IMR-90 (cell line): ENCODE results near the gene FBXW8. TPM values are rescaled to one million over a fixed set of nuclear protein-coding genes. Genes with fewer than 3 reads are reported as not detected.

Experiments used
- ATAC-seq: fragments of 200-7000 bp; cut with Tn5 transposase; 2 replicates; pipeline ENCODE4 v1.9.1; 2020; ENCODE audit warnings: low read depth, mild to moderate bottlenecking, moderate library complexity
- BruUV-seq: library from RNA; stranded (reverse); fragments of 400-500 nt; replicated peaks from 2 replicates; lab custom pipeline; 2021; lab: Mats Ljungman, UMichigan
- CTCF ChIA-PET: fragments of 300-600 bp; formaldehyde crosslinking; extraction: SDS; loops from one replicate; lab custom pipeline; 2021; ENCODE audit warnings: antibody characterized with exemption; lab: Yijun Ruan, JAX
- POLR2A ChIA-PET: fragments of 300-600 bp; sonication (Branson Sonifier 250); formaldehyde crosslinking; loops from one replicate; lab custom pipeline; 2022; ENCODE audit warnings: antibody characterized with exemption; ENCODE audit not compliant: unreplicated experiment; lab: Charles Lee
- DNase-seq: peaks from one replicate; pipeline ENCODE4 v3.0.0; 2013
- H2AFZ ChIP-seq: replicated peaks from 2 replicates; pipeline ENCODE3; 2013; ENCODE audit warnings: low read length, mild to moderate bottlenecking; ENCODE audit not compliant: poor library complexity
- H2AK5ac ChIP-seq: 2 replicates; pipeline ENCODE4 v1.6.1; 2013; ENCODE audit warnings: low read depth, low read length, inconsistent platforms
- H2AK9ac ChIP-seq: replicated peaks from 2 replicates; pipeline ENCODE3; 2013; ENCODE audit warnings: mild to moderate bottlenecking, low read depth, low read length, moderate library complexity; ENCODE audit not compliant: poor library complexity
- H2BK120ac ChIP-seq: 2 replicates; pipeline ENCODE4 v1.6.1; 2013; ENCODE audit warnings: low read depth, low read length, inconsistent platforms
- H2BK15ac ChIP-seq: 3 replicates; pipeline ENCODE4 v1.6.1; 2013; ENCODE audit warnings: low read depth, low read length, inconsistent platforms
- H2BK20ac ChIP-seq: 2 replicates; pipeline ENCODE4 v1.6.1; 2013; ENCODE audit warnings: low read depth, mild to moderate bottlenecking, inconsistent platforms, low read length, moderate library complexity
- H2BK5ac ChIP-seq: 2 replicates; pipeline ENCODE4 v1.6.1; 2013; ENCODE audit warnings: mild to moderate bottlenecking, low read depth, low read length, inconsistent platforms; ENCODE audit not compliant: poor library complexity, severe bottlenecking
- H3K14ac ChIP-seq: replicated peaks from 2 replicates; pipeline ENCODE4 v1.6.1; 2013; ENCODE audit warnings: low read depth, low read length, inconsistent platforms
- H3K18ac ChIP-seq: 2 replicates; pipeline ENCODE4 v1.6.1; 2013; ENCODE audit warnings: low read depth, low read length, control low read depth
- H3K23ac ChIP-seq: 2 replicates; pipeline ENCODE4 v1.6.1; 2013; ENCODE audit warnings: low read depth, low read length, inconsistent platforms
- H3K27ac ChIP-seq: 2 replicates; pipeline ENCODE4 v1.5.1; 2013; ENCODE audit warnings: mild to moderate bottlenecking, control low read depth, low read length; ENCODE audit not compliant: insufficient read depth
- H3K27me3 ChIP-seq: 2 replicates; pipeline ENCODE4 v1.6.1; 2013; ENCODE audit warnings: low read length; ENCODE audit not compliant: control insufficient read depth, insufficient read depth
- H3K36me3 ChIP-seq: 2 replicates; pipeline ENCODE4 v1.6.1; 2013; ENCODE audit warnings: low read length, mixed read lengths; ENCODE audit not compliant: control insufficient read depth, insufficient read depth
- H3K4ac ChIP-seq: 2 replicates; pipeline ENCODE4 v1.6.1; 2013; ENCODE audit warnings: low read depth, low read length, inconsistent platforms
- H3K4me1 ChIP-seq: 2 replicates; pipeline ENCODE4 v1.6.1; 2013; ENCODE audit warnings: low read length, mixed read lengths; ENCODE audit not compliant: control insufficient read depth, insufficient read depth
- H3K4me2 ChIP-seq: 2 replicates; pipeline ENCODE4 v1.6.1; 2013; ENCODE audit warnings: low read depth, mild to moderate bottlenecking, control low read depth, low read length, moderate library complexity
- H3K4me3 ChIP-seq: 2 replicates; pipeline ENCODE4 v1.5.1; 2013; ENCODE audit warnings: low read depth, mild to moderate bottlenecking, control low read depth, low read length, moderate library complexity; ENCODE audit not compliant: insufficient read depth
- H3K56ac ChIP-seq: 2 replicates; pipeline ENCODE4 v1.6.1; 2013; ENCODE audit warnings: low read length, inconsistent platforms; ENCODE audit not compliant: insufficient read depth; ENCODE audit errors: extremely low read depth
- H3K79me1 ChIP-seq, 2 experiments: 2 replicates each; pipeline ENCODE4 v1.6.1; 2013; ENCODE audit warnings: low read length in 2 of 2, inconsistent platforms in 1 of 2, low read depth in 1 of 2
- H3K9ac ChIP-seq: 2 replicates; pipeline ENCODE4 v1.6.1; 2013; ENCODE audit warnings: low read depth, low read length, control low read depth
- H3K9me1 ChIP-seq: 2 replicates; pipeline ENCODE4 v1.6.1; 2013; ENCODE audit warnings: low read length, inconsistent platforms; ENCODE audit not compliant: insufficient read depth
- H3K9me3 ChIP-seq: 2 replicates; pipeline ENCODE4 v1.6.1; 2013; ENCODE audit warnings: low read length; ENCODE audit not compliant: control insufficient read depth, insufficient read depth
- H4K20me1 ChIP-seq: 2 replicates; pipeline ENCODE4 v1.6.1; 2013; ENCODE audit warnings: low read length, inconsistent platforms; ENCODE audit not compliant: insufficient read depth
- H4K5ac ChIP-seq: 2 replicates; pipeline ENCODE4 v1.6.1; 2013; ENCODE audit warnings: mild to moderate bottlenecking, low read depth, low read length, control low read depth
- H4K8ac ChIP-seq, 2 experiments: 2 replicates each; pipeline ENCODE4 v1.6.1; 2013; ENCODE audit warnings: low read depth in 2 of 2, low read length in 2 of 2, control low read depth in 1 of 2, inconsistent platforms in 1 of 2
- H4K91ac ChIP-seq: 2 replicates; pipeline ENCODE4 v1.6.1; 2013; ENCODE audit warnings: low read depth, low read length, inconsistent platforms; ENCODE audit not compliant: insufficient read depth
- BHLHE40 ChIP-seq: fragments of 150-350 bp; IDR thresholded peaks from 2 replicates; pipeline ENCODE4 v1.6.1; 2016; ENCODE audit warnings: mild to moderate bottlenecking, low read depth, low read length
- CEBPB ChIP-seq: IDR thresholded peaks from 2 replicates; pipeline ENCODE4 v1.6.1; 2012; ENCODE audit warnings: low read depth, low read length, improper control_type of control experiment
- CHD1 ChIP-seq: IDR thresholded peaks from 2 replicates; pipeline ENCODE4 v1.6.1; 2012; ENCODE audit warnings: low read depth, low read length, improper control_type of control experiment
- CTCF ChIP-seq: conservative IDR thresholded peaks from 2 replicates; pipeline ENCODE4 v1.5.1; 2012; ENCODE audit warnings: mild to moderate bottlenecking, low read depth, low read length, improper control_type of control experiment
- ELK1 ChIP-seq: fragments of 150-350 bp; IDR thresholded peaks from 2 replicates; pipeline ENCODE4 v1.6.1; 2016; ENCODE audit warnings: low read depth, mild to moderate bottlenecking, low read length, moderate library complexity, borderline replicate concordance
- FOS ChIP-seq: fragments of 150-350 bp; IDR thresholded peaks from 2 replicates; pipeline ENCODE4 v1.6.1; 2016; ENCODE audit warnings: low read depth, low read length
- MAFK ChIP-seq: IDR thresholded peaks from 2 replicates; pipeline ENCODE4 v1.6.1; 2012; ENCODE audit warnings: low read depth, low read length, improper control_type of control experiment
- MAZ ChIP-seq: IDR thresholded peaks from 2 replicates; pipeline ENCODE4 v1.6.1; 2012; ENCODE audit warnings: low read depth, mild to moderate bottlenecking, low read length, improper control_type of control experiment, moderate library complexity, borderline replicate concordance
- MXI1 ChIP-seq: IDR thresholded peaks from 2 replicates; pipeline ENCODE4 v1.6.1; 2012; ENCODE audit warnings: low read depth, mild to moderate bottlenecking, low read length, moderate library complexity, borderline replicate concordance
- NFE2L2 ChIP-seq: fragments of 150-350 bp; IDR thresholded peaks from 2 replicates; pipeline ENCODE4 v1.6.1; 2016; ENCODE audit warnings: low read depth, mild to moderate bottlenecking, low read length
- POLR2A ChIP-seq: IDR thresholded peaks from 2 replicates; pipeline ENCODE4 v1.6.1; 2012; ENCODE audit warnings: mild to moderate bottlenecking, low read depth, low read length
- RAD21 ChIP-seq: IDR thresholded peaks from 2 replicates; pipeline ENCODE4 v1.6.1; 2012; ENCODE audit warnings: low read length, improper control_type of control experiment
- RCOR1 ChIP-seq: IDR thresholded peaks from 2 replicates; pipeline ENCODE4 v1.6.1; 2012; ENCODE audit warnings: mild to moderate bottlenecking, low read length, improper control_type of control experiment; ENCODE audit not compliant: insufficient replicate concordance
- RFX5 ChIP-seq: IDR thresholded peaks from 2 replicates; pipeline ENCODE4 v1.8.0; 2012; ENCODE audit warnings: low read depth, mild to moderate bottlenecking, low read length, moderate library complexity
- SMC3 ChIP-seq: fragments of 150-350 bp; IDR thresholded peaks from 2 replicates; pipeline ENCODE4 v1.6.1; 2016; ENCODE audit warnings: low read depth, mild to moderate bottlenecking, antibody characterized with exemption, low read length, moderate library complexity
- USF2 ChIP-seq: fragments of 150-350 bp; IDR thresholded peaks from 2 replicates; pipeline ENCODE4 v1.6.1; 2017; ENCODE audit warnings: mild to moderate bottlenecking, antibody characterized with exemption, low read length, low read depth
- WGBS, 2 experiments: methylation state at CpG; one replicate each; pipeline versions ENCODE4 v1.1.5 to v1.1.7; 2013; ENCODE audit warnings: missing lambda C conversion rate in 2 of 2; ENCODE audit not compliant: insufficient read length in 1 of 2; ENCODE audit errors: extremely low coverage in 2 of 2; 5-methylcytosine and 5-hydroxymethylcytosine counted together
- dilution Hi-C: fragments of 300-500 bp; cut with HindIII; formaldehyde crosslinking; loops from one replicate; pipeline ENCODE4 v1.14.3; 2018; ENCODE audit warnings: low sequenced_read_pairs; ENCODE audit not compliant: unreplicated experiment
- in situ Hi-C: fragments of 300-500 bp; cut with MboI; formaldehyde crosslinking; loops from 3 replicates; pipeline ENCODE4 v1.14.3; 2019; ENCODE audit warnings: low sequenced_read_pairs, inconsistent platforms, mixed read lengths
- intact Hi-C: fragments of 100-400 bp; cut with micrococcal nuclease; formaldehyde crosslinking; loops from 2 replicates; pipeline ENCODE4 v1.10.0; 2022
- polyA plus RNA-seq, 3 experiments: library from polyadenylated mRNA; depleted of rRNA; stranded (reverse); fragments of >200 nt; gene quantifications; 2 replicates each; pipeline ENCODE4 v1.2.3, GENCODE V29; 2012; ENCODE audit warnings: low replicate concordance in 1 of 3
- total RNA-seq: library from RNA; depleted of rRNA; stranded (reverse); fragments of >200 nt; gene quantifications from 2 replicates; pipeline ENCODE4 v1.2.3, GENCODE V29; 2012

FBXW8 gene
- total and polyA plus RNA-seq, 2 of the 4 experiments (the other 2 are of a cell fraction), result 20.3 to 25.8 TPM

GRCh38 chr12:116910280-116910644 is 488 bp upstream of the FBXW8 start:
- Histone ChIP-seq H4K5ac (no peak overlapping the region), H4K8ac (no peak overlapping the region; a peak in 1 of 4 replicates), H3K9me3 (no peaks in the 10 kb centered on the region), H3K18ac (no peak overlapping the region), H3K4me1 (peaks cover 2% of the 10 kb centered on the region), H3K4me3 (peak overlapping the region; percentile 69), H2BK20ac (no peak overlapping the region), H3K9me1 (peaks cover 3% of the 10 kb centered on the region; the same call in 1 of the 2 replicates), H3K27me3 (peaks cover 6% of the 10 kb centered on the region), H2BK15ac (no peak overlapping the region), H3K23ac (no peak overlapping the region), H2AFZ (peak overlapping the region; percentile 93), H4K91ac (no peak overlapping the region), H3K27ac (no peak overlapping the region), H2AK5ac (no peak overlapping the region), H2BK5ac (no peak overlapping the region), H3K14ac (no peak overlapping the region), H3K79me1 (peaks cover 10 to 34% of the 10 kb centered on the region in 2 experiments; a peak in 3 of 4 replicates), H4K20me1 (peaks cover 13% of the 10 kb centered on the region; the same call in 1 of the 2 replicates), H2AK9ac (no peak overlapping the region), H3K9ac (peak overlapping the region; percentile 17; the same call in 1 of the 2 replicates), H2BK120ac (no peak overlapping the region), H3K4ac (no peak overlapping the region), H3K56ac (no peak overlapping the region), H3K36me3 (no peaks in the 10 kb centered on the region), H3K4me2 (peak overlapping the region; percentile 80)
- WGBS, 2 experiments, result 100% methylated on average over 2 of the region's 4 CpGs; no CpG with 5 or more reads in 1 of the 2 experiments
- CTCF ChIA-PET, result no interaction called here
- dilution Hi-C loops, result no loop called here
- in situ Hi-C loops, result no loop called here
- POLR2A ChIA-PET, result no interaction called here
- DNase-seq (no peak), ATAC-seq (no peak)
- no TSS peak for BruUV-seq
- TF ChIP-seq POLR2A, result no peak
- TF ChIP-seq FOS, result no peak
- no peak for TF ChIP-seq CEBPB
- TF ChIP-seq CHD1, result no peak
- no peak for TF ChIP-seq RFX5
- TF ChIP-seq RCOR1, result no peak
- no peak for TF ChIP-seq NFE2L2
- TF ChIP-seq MAFK, result no peak
- TF ChIP-seq USF2, result no peak
- no peak for TF ChIP-seq BHLHE40
- TF ChIP-seq RAD21, result no peak
- TF ChIP-seq SMC3, result no peak
- TF ChIP-seq MXI1, result no peak
- TF ChIP-seq CTCF, result no peak
- no peak for TF ChIP-seq MAZ
- no peak for TF ChIP-seq ELK1
- intact Hi-C loops, result loop anchor here (2.0 kb wide), 2 partner anchors 29 to 171 kb away; partner anchors contain the start of genes HRK, RNFT2 and SPRING1
